GM23338 (cell line): ENCODE data around the gene PRPH. TPM values are rescaled to one million over a fixed set of nuclear protein-coding genes. Genes with fewer than 3 reads are reported as not detected.

Experiments used
- ATAC-seq: fragments of 200-7000 bp; cut with Tn5 transposase; 3 replicates; pipeline ENCODE4 v1.9.1; 2020
- DNase-seq: peaks from one replicate; pipeline ENCODE4 v3.0.0-alpha.2; 2015; ENCODE audit warnings: low spot score
- H2AFZ ChIP-seq: fragments of 200-600 bp; sonication (generic); 2 replicates; pipeline ENCODE4 v1.8.0; 2016; ENCODE audit warnings: antibody characterized with exemption, mild to moderate bottlenecking, moderate library complexity
- H3F3A ChIP-seq: fragments of 200-600 bp; sonication (generic); replicated peaks from 2 replicates; pipeline ENCODE4 v1.8.0; 2017; ENCODE audit warnings: antibody characterized with exemption, mixed run types, low read depth
- H3K27ac ChIP-seq: fragments of 200-600 bp; sonication (generic); 2 replicates; pipeline ENCODE4 v1.6.1; 2016; ENCODE audit warnings: low read depth
- H3K27me3 ChIP-seq: fragments of 200-600 bp; sonication (generic); 2 replicates; pipeline ENCODE4 v1.8.0; 2016; ENCODE audit warnings: mild to moderate bottlenecking, mixed run types, moderate library complexity; ENCODE audit not compliant: insufficient read depth
- H3K36me3 ChIP-seq: fragments of 200-600 bp; sonication (generic); 2 replicates; pipeline ENCODE4 v1.8.0; 2016; ENCODE audit warnings: mild to moderate bottlenecking; ENCODE audit not compliant: insufficient read depth
- H3K4me1 ChIP-seq: fragments of 200-600 bp; sonication (generic); 2 replicates; pipeline ENCODE4 v1.8.0; 2016; ENCODE audit warnings: mild to moderate bottlenecking, moderate library complexity; ENCODE audit not compliant: insufficient read depth
- H3K4me2 ChIP-seq: fragments of 200-600 bp; sonication (generic); 2 replicates; pipeline ENCODE4 v1.7.1; 2017; ENCODE audit warnings: mixed run types
- H3K4me3 ChIP-seq: fragments of 200-600 bp; sonication (generic); 2 replicates; pipeline ENCODE4 v1.6.1; 2016; ENCODE audit warnings: mixed run types
- H3K79me2 ChIP-seq: fragments of 200-600 bp; sonication (generic); replicated peaks from 2 replicates; pipeline ENCODE4 v1.8.0; 2017; ENCODE audit warnings: mild to moderate bottlenecking; ENCODE audit not compliant: insufficient read depth
- H3K9me2 ChIP-seq: fragments of 200-600 bp; sonication (generic); 2 replicates; pipeline ENCODE4 v1.8.0; 2017; ENCODE audit not compliant: insufficient read depth
- H4K20me1 ChIP-seq: fragments of 200-600 bp; sonication (generic); replicated peaks from 2 replicates; pipeline ENCODE4 v1.8.0; 2017; ENCODE audit warnings: mild to moderate bottlenecking; ENCODE audit not compliant: insufficient read depth
- H3K27ac Mint-ChIP-seq: 2 replicates; pipeline ENCODE4 v1.8.0; 2020; ENCODE audit warnings: inconsistent platforms, mild to moderate bottlenecking, moderate library complexity, mixed read lengths
- H3K27me3 Mint-ChIP-seq: 3 replicates; pipeline ENCODE4 v1.8.0; 2022; ENCODE audit warnings: low read depth, mild to moderate bottlenecking, moderate library complexity, mixed read lengths, inconsistent platforms; ENCODE audit not compliant: insufficient read depth, poor library complexity
- H3K36me3 Mint-ChIP-seq: 3 replicates; pipeline ENCODE4 v1.8.0; 2021; ENCODE audit warnings: low read depth, mild to moderate bottlenecking, inconsistent platforms, moderate library complexity, mixed read lengths
- H3K4me1 Mint-ChIP-seq: 3 replicates; pipeline ENCODE4 v1.8.0; 2020; ENCODE audit warnings: mild to moderate bottlenecking, inconsistent platforms, mixed read lengths
- H3K4me3 Mint-ChIP-seq: 3 replicates; pipeline ENCODE4 v1.8.0; 2021; ENCODE audit warnings: moderate library complexity, mild to moderate bottlenecking, inconsistent platforms, mixed read lengths
- H3K9me3 Mint-ChIP-seq: 3 replicates; pipeline ENCODE4 v1.8.0; 2020; ENCODE audit warnings: moderate library complexity, mild to moderate bottlenecking, inconsistent platforms, mixed read lengths
- CTCF ChIP-seq, 2 experiments: fragments of 200-600 bp in 1 of 2; sonication (generic) in 1 of 2; conservative IDR thresholded peaks; 2 replicates each; pipeline versions ENCODE4 v1.5.1 to v1.6.1; 2016 to 2017; ENCODE audit warnings: antibody characterized with exemption in 2 of 2, low read depth in 2 of 2, mild to moderate bottlenecking in 2 of 2, moderate library complexity in 1 of 2
- ETS1 ChIP-seq: IDR thresholded peaks from 2 replicates; pipeline ENCODE4 v1.6.1; 2016; ENCODE audit warnings: antibody characterized with exemption
- EZH2 ChIP-seq: fragments of 200-600 bp; sonication (generic); IDR thresholded peaks from one replicate; pipeline ENCODE4 v1.8.0; 2017; ENCODE audit warnings: antibody characterized with exemption, mild to moderate bottlenecking, low read depth; ENCODE audit not compliant: unreplicated experiment
- EZH2phosphoT487 ChIP-seq: fragments of 200-600 bp; sonication (generic); IDR thresholded peaks from one replicate; pipeline ENCODE4 v1.8.1; 2018; ENCODE audit warnings: antibody characterized with exemption; ENCODE audit not compliant: unreplicated experiment
- JUNB ChIP-seq: IDR thresholded peaks from one replicate; pipeline ENCODE4 v1.6.1; 2016; ENCODE audit warnings: antibody characterized with exemption; ENCODE audit not compliant: unreplicated experiment
- NANOG ChIP-seq: IDR thresholded peaks from 2 replicates; pipeline ENCODE4 v1.6.1; 2016; ENCODE audit warnings: antibody characterized with exemption, borderline replicate concordance
- ZNF462 ChIP-seq: fragments of 250-450 bp; sonication (Bioruptor Pico); IDR thresholded peaks from 2 replicates; pipeline ENCODE4 v1.5.0; 2020; ENCODE audit warnings: mild to moderate bottlenecking, moderate library complexity
- polyA plus RNA-seq: library from polyadenylated mRNA; unstranded; fragments of >200 nt; fragmentation: Nextera tagmentation; extraction: Ambion mirVana; gene quantifications from 2 replicates; pipeline ENCODE4 v1.2.1, GENCODE V29; 2016
- total RNA-seq: library from RNA; depleted of rRNA; stranded (reverse); fragments of >200 nt; shearing (Covaris generic); gene quantifications from 2 replicates; pipeline ENCODE4 v1.2.3, GENCODE V29; 2014

The PRPH gene
- total and polyA plus RNA-seq, 2 experiments from 2014 or later = 0.24 to 0.36 TPM

DNA sequence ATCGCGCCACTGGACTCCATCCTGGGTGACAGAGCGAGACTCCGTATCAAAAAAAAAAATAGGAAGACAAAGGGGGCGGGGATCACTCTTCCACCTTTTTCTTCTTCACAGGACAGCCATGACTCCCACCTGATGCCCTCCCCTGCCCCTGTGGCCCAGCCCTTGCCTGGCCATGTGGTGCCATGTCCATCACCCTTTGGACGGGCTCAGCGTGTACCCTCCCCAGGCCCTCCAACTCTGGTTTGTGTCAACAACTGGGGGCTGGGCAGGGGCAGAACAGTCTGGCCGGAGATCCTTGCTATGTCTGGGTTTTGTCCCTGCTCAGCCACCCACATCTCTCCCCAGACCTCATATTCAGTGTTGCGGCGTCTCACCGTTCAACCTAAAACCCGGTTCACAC is 33.9 kb downstream of the PRPH start (continued):
- TF ChIP-seq ZNF462 (CRISPR knock-in tag) = no peak
- no peak for TF ChIP-seq EZH2phosphoT487
- no peak for TF ChIP-seq JUNB
- no peak for TF ChIP-seq EZH2

DNA sequence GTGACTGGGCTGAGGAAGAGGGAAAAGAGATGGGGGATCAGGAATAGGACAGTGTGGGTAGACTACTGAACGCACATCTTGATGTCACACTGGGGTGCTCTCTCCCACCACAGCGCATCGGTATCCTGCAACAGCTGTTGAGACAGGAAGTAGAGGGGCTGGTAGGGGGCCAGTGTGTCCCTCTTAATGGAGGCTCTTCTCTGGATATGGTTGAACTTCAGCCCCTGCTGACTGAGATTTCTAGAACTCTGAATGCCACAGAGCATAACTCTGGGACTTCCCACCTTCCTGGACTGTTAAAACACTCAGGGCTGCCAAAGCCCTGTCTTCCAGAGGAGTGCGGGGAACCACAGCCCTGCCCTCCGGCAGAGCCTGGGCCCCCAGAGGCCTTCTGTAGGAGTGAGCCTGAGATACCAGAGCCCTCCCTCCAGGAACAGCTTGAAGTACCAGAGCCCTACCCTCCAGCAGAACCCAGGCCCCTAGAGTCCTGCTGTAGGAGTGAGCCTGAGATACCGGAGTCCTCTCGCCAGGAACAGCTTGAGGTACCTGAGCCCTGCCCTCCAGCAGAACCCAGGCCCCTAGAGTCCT is 35.2 kb downstream of the PRPH start:
- Mint-ChIP-seq H3K27me3 (peaks cover 45% of the 10 kb centered on the region), H3K27ac (no peak overlapping the region), H3K9me3 (no peaks in the 10 kb centered on the region; the same call in 2 of the 3 replicates), H3K4me1 (peaks cover 21% of the 10 kb centered on the region), H3K4me3 (no peak overlapping the region), H3K36me3 (peaks cover 45% of the 10 kb centered on the region)
- Histone ChIP-seq H3K36me3 (peaks cover 18% of the 10 kb centered on the region; the same call in 1 of the 2 replicates), H3K79me2 (no peaks in the 10 kb centered on the region), H3K9me2 (no peaks in the 10 kb centered on the region), H3K4me3 (no peak overlapping the region), H3K4me2 (no peak overlapping the region), H2AFZ (no peak overlapping the region), H3K4me1 (peaks cover 6% of the 10 kb centered on the region; the same call in 1 of the 2 replicates), H3F3A (peaks cover 15% of the 10 kb centered on the region), H3K27ac (no peak overlapping the region), H4K20me1 (peaks cover under 1% of the 10 kb centered on the region), H3K27me3 (peaks cover 42% of the 10 kb centered on the region)
- ATAC-seq (no peak), DNase-seq (no peak)
- TF ChIP-seq NANOG (no peak), CTCF (conservative IDR thresholded peaks at IDR 0.05; ENCODE audit: low read depth in 2 of 2) (no peak), ETS1 (no peak)
